Ovary (tissue), 9 donors: ENCODE data around the gene ZNF525. TPM values are rescaled to one million over a fixed set of nuclear protein-coding genes. Genes with fewer than 3 reads are reported as not detected.
A peak's percentile ranks its signal among the peaks of the same experiment; 100 is the strongest.
"Not testable (repeated sequence)": the region's sequence is repeated elsewhere in the genome, so short reads cannot be mapped to it uniquely, and the experiment has no call there.

Experiments
- DNase-seq, 5 donors: peaks; one replicate each; pipeline ENCODE4 v3.0.0-alpha.2; 2019 to 2020
- H3K27ac ChIP-seq, 2 donors: fragments of 200-600 bp; one replicate each; pipeline versions ENCODE4 v1.5.1 to v1.8.0; 2019 to 2022
- H3K27me3 ChIP-seq: fragments of 200-600 bp; one replicate; pipeline ENCODE4 v1.8.0; 2022
- H3K36me3 ChIP-seq: fragments of 200-600 bp; sonication (generic); one replicate; pipeline ENCODE4 v1.5.1; 2019
- H3K4me1 ChIP-seq: one replicate; pipeline ENCODE4 v1.8.1; 2013; ENCODE audit warnings: mild to moderate bottlenecking, moderate library complexity; ENCODE audit not compliant: insufficient read depth
- H3K4me3 ChIP-seq: fragments of 200-600 bp; sonication (generic); one replicate; pipeline ENCODE4 v1.5.1; 2017
- H3K9me3 ChIP-seq, 2 donors: fragments of 200-600 bp in 1 of 2; sonication (generic) in 1 of 2; one replicate each; pipeline versions ENCODE4 v1.5.1 to v1.8.1; 2013 to 2019; ENCODE audit warnings: mild to moderate bottlenecking in 1 of 2, moderate library complexity in 1 of 2
- EP300 ChIP-seq: sonication (generic); formaldehyde crosslinking; IDR thresholded peaks from one replicate; pipeline ENCODE4 v1.6.1; 2017; ENCODE audit warnings: antibody characterized with exemption
- POLR2A ChIP-seq: fragments of 450-650 bp; IDR thresholded peaks from one replicate; pipeline ENCODE4 v1.6.1; 2017; ENCODE audit warnings: antibody characterized with exemption, mild to moderate bottlenecking, moderate library complexity
- WGBS, 3 donors: extraction: QIAGEN DNeasy Blood & Tissue Kit in 1 of 3; methylation state at CpG; one replicate each; pipeline versions ENCODE4 v1.1.5 to v1.1.7; 2013 to 2017; 5-methylcytosine and 5-hydroxymethylcytosine counted together
- intact Hi-C, 4 donors: fragments of 100-400 bp; cut with DNase I; formaldehyde crosslinking; loops; one replicate each; pipeline versions ENCODE4 v1.11.0 to v1.15.1; 2022 to 2023
- polyA plus RNA-seq, 2 donors: library from polyadenylated mRNA; stranded (reverse); fragments of 200-250 nt in 1 of 2; fragments of 350-450 nt in 1 of 2; fragmentation: Illumina TruSeq in 1 of 2; extraction: RNeasy Lipid Tissue Mini Kit (QIAGEN cat#74804) in 1 of 2; gene quantifications; one replicate each; pipeline ENCODE4 v1.2.3, GENCODE V29; 2013 to 2014
- total RNA-seq, 7 donors: library from RNA; depleted of rRNA in 2 of 7; stranded (reverse); fragments of >200 nt in 2 of 7; fragmentation: NEBNext Ultra II Directional in 3 of 7; extraction: Animal tissue kit (Norgen Biotek cat#: 25700) in 3 of 7; gene quantifications; one replicate each; pipeline versions ENCODE4 v1.1.0 to v1.2.4, GENCODE V29; 2016 to 2023
- TF ChIP-seq, protein P1 (sequence below), 3 donors: fragments of 450-650 bp in 2 of 3; fragments of 200-600 bp in 1 of 3; IDR thresholded peaks; one replicate each; pipeline versions ENCODE4 v1.5.1 to v1.8.0; 2016 to 2022; ENCODE audit warnings: antibody characterized with exemption in 3 of 3, mild to moderate bottlenecking in 1 of 3
- donor health status: DM: no; HTN: no; CAD: no; lungs with moderate emphysema.
- donor health status: DM: no; HTN: no; CAD: no.
- donor health status: Bipolar disorder and iron deficiency.
- donor health status: DM: yes; HTN: yes; CAD: no.
- donor health status: DM: no; HTN: no; CAD: no.
- donor health status: DM: yes; HTN: yes; CAD: no.

Gene ZNF525
- total and polyA plus RNA-seq, 9 donors, result 4.0 to 25.7 (median 18.7) TPM

DNA sequence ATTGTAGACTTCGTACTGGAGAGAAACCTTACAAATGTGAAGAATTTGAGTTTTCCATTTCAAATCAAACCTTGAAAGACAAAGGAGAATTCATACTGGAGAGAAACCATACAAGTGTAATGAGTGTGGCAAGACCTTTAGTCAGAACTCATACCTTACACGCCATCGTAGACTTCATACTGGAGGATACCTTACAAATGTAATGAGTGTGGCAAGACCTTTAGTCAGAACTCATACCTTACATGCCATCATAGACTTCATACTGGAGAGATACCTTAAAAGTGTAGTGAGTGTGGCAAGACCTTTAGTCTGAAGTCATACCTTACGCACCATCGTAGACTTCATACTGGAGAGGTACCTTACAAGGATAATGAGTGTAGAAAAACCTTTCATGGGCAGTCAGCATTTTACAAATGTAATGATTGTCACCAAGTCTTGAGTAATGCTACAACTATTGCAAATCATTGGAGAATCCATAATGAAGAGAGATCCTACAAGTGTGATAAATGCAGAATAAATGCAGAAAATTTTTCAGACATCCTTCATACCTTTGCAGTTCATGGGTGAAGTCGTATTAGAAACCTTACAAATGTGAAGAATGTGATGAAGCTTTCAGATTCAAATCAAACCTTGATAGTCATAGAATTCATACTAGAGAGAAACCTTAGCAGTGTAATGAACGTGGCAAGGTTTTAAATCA, 44.1 kb downstream of the ZNF525 start:
- H3K27me3 ChIP-seq, result no peaks in the 10 kb centered on the region
- H3K27ac ChIP-seq, result no peak overlapping the region
- H3K9me3 ChIP-seq, result peaks cover 0 to 38% of the 10 kb centered on the region in 2 donors
- H3K4me1 ChIP-seq, result no peaks in the 10 kb centered on the region
- WGBS, 3 donors, result 81 to 91% (median 87%) methylated on average over 7 of the region's 7 CpGs
- intact Hi-C loops, result loop anchor here in 1 of 4 donors (10.0 kb wide), 1 partner anchor 335 kb away; no protein-coding TSS in a partner anchor
- H3K4me3 ChIP-seq, result no peak overlapping the region
- TF ChIP-seq POLR2A (no peak), EP300 (no peak)
- TF ChIP-seq, protein P1, sequence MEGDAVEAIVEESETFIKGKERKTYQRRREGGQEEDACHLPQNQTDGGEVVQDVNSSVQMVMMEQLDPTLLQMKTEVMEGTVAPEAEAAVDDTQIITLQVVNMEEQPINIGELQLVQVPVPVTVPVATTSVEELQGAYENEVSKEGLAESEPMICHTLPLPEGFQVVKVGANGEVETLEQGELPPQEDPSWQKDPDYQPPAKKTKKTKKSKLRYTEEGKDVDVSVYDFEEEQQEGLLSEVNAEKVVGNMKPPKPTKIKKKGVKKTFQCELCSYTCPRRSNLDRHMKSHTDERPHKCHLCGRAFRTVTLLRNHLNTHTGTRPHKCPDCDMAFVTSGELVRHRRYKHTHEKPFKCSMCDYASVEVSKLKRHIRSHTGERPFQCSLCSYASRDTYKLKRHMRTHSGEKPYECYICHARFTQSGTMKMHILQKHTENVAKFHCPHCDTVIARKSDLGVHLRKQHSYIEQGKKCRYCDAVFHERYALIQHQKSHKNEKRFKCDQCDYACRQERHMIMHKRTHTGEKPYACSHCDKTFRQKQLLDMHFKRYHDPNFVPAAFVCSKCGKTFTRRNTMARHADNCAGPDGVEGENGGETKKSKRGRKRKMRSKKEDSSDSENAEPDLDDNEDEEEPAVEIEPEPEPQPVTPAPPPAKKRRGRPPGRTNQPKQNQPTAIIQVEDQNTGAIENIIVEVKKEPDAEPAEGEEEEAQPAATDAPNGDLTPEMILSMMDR (IDR thresholded peaks at IDR 0.05), result no peak
- no peak for DNase-seq
- H3K36me3 ChIP-seq, result no peaks in the 10 kb centered on the region

- intact Hi-C loops, H3K4me1 ChIP-seq, DNase-seq: not testable (repeated sequence)
These were observed 55.2 kb downstream of the ZNF525 start for GRCh38 chr19:53420520-53421315.

DNA sequence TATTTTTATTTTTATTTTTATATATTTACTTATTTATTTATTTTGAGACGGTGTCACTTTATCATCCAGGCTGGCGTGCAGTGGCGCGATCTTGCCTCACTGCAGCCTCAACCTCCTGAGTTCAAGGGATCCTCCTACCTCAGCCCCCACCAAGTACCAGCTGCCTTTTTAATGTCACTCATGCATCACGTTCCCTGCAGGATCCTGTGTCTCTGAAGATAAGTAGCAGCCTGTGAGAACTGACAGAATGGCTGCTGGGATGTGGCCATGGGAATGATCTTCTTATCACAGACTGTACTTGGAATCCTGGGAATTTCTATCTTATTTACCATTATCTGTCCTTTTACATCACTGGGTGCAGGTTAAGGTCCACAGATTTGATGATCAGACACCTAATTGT, 57.0 kb downstream of the ZNF525 start:
- Histone ChIP-seq H3K27me3 (no peaks in the 10 kb centered on the region), H3K4me3 (no peak overlapping the region), H3K9me3 (no peaks in the 10 kb centered on the region), H3K4me1 (peaks cover 4% of the 10 kb centered on the region), H3K36me3 (no peaks in the 10 kb centered on the region), H3K27ac (no peak overlapping the region)
- DNase-seq, result no peak
- TF ChIP-seq, protein P1 (IDR thresholded peaks at IDR 0.05), result no peak
- TF ChIP-seq EP300 (no peak), POLR2A (no peak)
- 77 to 82% (median 79%) methylated on average over 5 of the region's 5 CpGs for WGBS, 3 donors
- intact Hi-C loops, result no loop called here

More at GRCh38 chr19:53420520-53421315, 55.2 kb downstream of the ZNF525 start:
- H3K27ac ChIP-seq, H3K4me3 ChIP-seq, H3K27me3 ChIP-seq, H3K36me3 ChIP-seq, H3K9me3 ChIP-seq: not testable (repeated sequence)
- 67 to 71% (median 69%) methylated on average over 11 of the region's 11 CpGs for WGBS, 3 donors

DNA sequence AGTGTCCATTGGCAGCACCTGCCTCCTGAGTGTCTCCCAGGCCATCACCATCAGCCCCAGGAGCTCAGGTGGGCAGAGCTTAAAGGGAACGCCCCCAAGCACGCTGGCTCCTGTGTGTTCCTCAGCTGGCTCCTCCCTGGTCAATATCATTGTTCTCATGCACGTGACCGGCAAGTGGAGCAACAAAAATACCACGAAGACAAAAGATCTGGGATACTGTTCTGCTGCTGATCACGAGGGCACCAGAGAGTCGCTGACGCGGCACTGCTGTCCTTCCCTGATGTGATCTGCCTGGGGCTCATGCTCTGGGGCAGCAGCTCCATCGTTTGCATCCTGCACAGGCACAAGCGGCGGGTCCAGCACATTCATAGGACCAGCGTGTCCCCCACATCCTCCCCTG, 57.6 kb downstream of the ZNF525 start:
- H3K36me3 ChIP-seq, H3K27ac ChIP-seq, intact Hi-C loops, H3K4me3 ChIP-seq, H3K4me1 ChIP-seq, H3K27me3 ChIP-seq, H3K9me3 ChIP-seq: not testable (repeated sequence)
- peak in 1 of 5 donors; percentile 22 for DNase-seq
- 14 to 54% (median 21%) methylated on average over 4 to 11 of the region's 13 CpGs for WGBS, 3 donors

DNA sequence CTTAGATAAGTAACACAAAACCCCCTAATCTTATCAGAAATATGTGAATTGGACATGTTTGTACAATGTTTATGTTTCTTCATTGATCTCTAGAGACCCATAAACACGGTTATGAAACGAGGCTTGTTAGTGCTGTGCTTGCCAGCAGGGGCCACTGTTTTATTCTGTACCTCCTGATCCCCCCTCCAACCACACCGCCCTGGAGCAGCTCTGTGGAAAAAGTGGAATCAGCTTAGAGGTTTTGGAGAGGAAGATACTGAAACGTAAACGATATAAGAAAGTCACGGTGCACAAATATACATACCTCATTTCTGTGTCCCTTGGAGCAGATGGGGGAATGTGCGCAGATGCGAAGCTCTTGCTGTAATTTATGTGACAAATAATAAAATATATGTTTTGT, 58.2 kb downstream of the ZNF525 start:
- H3K27ac ChIP-seq, intact Hi-C loops: not testable (repeated sequence)
- DNase-seq, result peak in 2 of 5 donors; percentile 37 to 58

More for the DNA sequence above, 58.2 kb downstream of the ZNF525 start:
- not testable (repeated sequence) for H3K27me3 ChIP-seq, H3K4me1 ChIP-seq, H3K9me3 ChIP-seq, H3K4me3 ChIP-seq, H3K36me3 ChIP-seq
- WGBS, 3 donors, result 27 to 64% (median 39%) methylated on average over 8 of the region's 8 CpGs
